K562 (cell line): ENCODE data around the gene AGBL1. TPM values are rescaled to one million over a fixed set of nuclear protein-coding genes. Genes with fewer than 3 reads are reported as not detected.

Experiments
- ATAC-seq: fragments of 200-7000 bp; cut with Tn5 transposase; 3 replicates; pipeline ENCODE4 v1.9.1; 2020; ENCODE audit warnings: moderate library complexity
- BruUV-seq: library from RNA; stranded (reverse); fragments of 400-500 nt; replicated peaks from 2 replicates; lab custom pipeline; 2021; lab: Mats Ljungman, UMichigan
- CTCF ChIA-PET: fragments of 300-600 bp; formaldehyde crosslinking; extraction: SDS; loops from one replicate; lab custom pipeline; 2021; ENCODE audit warnings: low intra/inter-chr PET ratio; lab: Yijun Ruan, JAX
- POLR2A ChIA-PET: fragments of 300-600, 350-650 bp; sonication (Branson Sonifier 250); formaldehyde crosslinking; extraction: SDS; loops from one replicate; lab custom pipeline; 2021; ENCODE audit warnings: antibody characterized with exemption, inconsistent platforms; lab: Yijun Ruan, JAX
- DNase-seq, 4 experiments: peaks; one replicate each; pipeline versions ENCODE4 v3.0.0 to v3.0.0-alpha.2; 2011 to 2018; ENCODE audit warnings: low spot score in 3 of 4, mixed read lengths in 3 of 4; ENCODE audit errors: extremely low read depth in 1 of 4
- FAIRE-seq: peaks from 2 replicates; lab custom pipeline; 2011; peaks lifted over from hg19 to GRCh38; lab: Jason Lieb, UNC
- H2AFZ ChIP-seq: 2 replicates; pipeline ENCODE4 v1.6.0; 2011; ENCODE audit warnings: low read depth, low read length, control low read depth, inconsistent platforms
- H3K27ac ChIP-seq: fragments of 200-600 bp; 3 replicates; pipeline ENCODE4 v1.8.0; 2011; ENCODE audit warnings: low read depth, mild to moderate bottlenecking, control low read depth, inconsistent platforms, low read length, moderate library complexity, mixed read lengths; ENCODE audit errors: extremely low read depth
- H3K27me3 ChIP-seq, 2 experiments: fragments of 300-600 bp in 1 of 2; 2 replicates in 1 of 2; 3 replicates in 1 of 2; pipeline versions ENCODE4 v1.6.0 to v1.8.0; 2011; ENCODE audit warnings: inconsistent platforms in 2 of 2, low read length in 2 of 2, mild to moderate bottlenecking in 1 of 2, mixed read lengths in 1 of 2, moderate library complexity in 1 of 2; ENCODE audit not compliant: control insufficient read depth in 2 of 2, insufficient read depth in 2 of 2
- H3K36me3 ChIP-seq: fragments of 300-600 bp; 3 replicates; pipeline ENCODE4 v1.8.0; 2011; ENCODE audit warnings: mild to moderate bottlenecking, low read length, inconsistent platforms; ENCODE audit not compliant: control insufficient read depth, insufficient read depth
- H3K4me1 ChIP-seq, 2 experiments: fragments of 200-600 bp in 1 of 2; replicated peaks in 1 of 2; 2 replicates in 1 of 2; 3 replicates in 1 of 2; pipeline versions ENCODE4 v1.5.1 to v1.8.0; 2011; ENCODE audit warnings: inconsistent platforms in 2 of 2, low read length in 2 of 2, mild to moderate bottlenecking in 1 of 2, mixed read lengths in 1 of 2, moderate library complexity in 1 of 2; ENCODE audit not compliant: control insufficient read depth in 2 of 2, insufficient read depth in 2 of 2
- H3K4me2 ChIP-seq: 2 replicates; pipeline ENCODE4 v1.6.1; 2011; ENCODE audit warnings: low read length, control low read depth, inconsistent platforms, mixed read lengths; ENCODE audit not compliant: insufficient read depth
- H3K4me3 ChIP-seq: fragments of 200-600 bp; sonication (generic), shearing (Covaris generic); 2 replicates; pipeline ENCODE4 v1.5.1; 2016; ENCODE audit warnings: control low read depth, inconsistent platforms
- H3K79me2 ChIP-seq: fragments of 200-600 bp; 3 replicates; pipeline ENCODE4 v1.8.0; 2011; ENCODE audit warnings: low read length, inconsistent platforms; ENCODE audit not compliant: control insufficient read depth, insufficient read depth
- H3K9ac ChIP-seq, 2 experiments: 2 replicates each; pipeline versions ENCODE4 v1.6.0 to v1.6.1; 2011; ENCODE audit warnings: low read depth in 2 of 2, low read length in 2 of 2, control low read depth in 1 of 2, inconsistent platforms in 1 of 2, mild to moderate bottlenecking in 1 of 2, mixed read lengths in 1 of 2; ENCODE audit not compliant: insufficient read depth in 1 of 2
- H3K9me1 ChIP-seq: one replicate; pipeline ENCODE4 v1.6.0; 2011; ENCODE audit warnings: inconsistent platforms, mild to moderate bottlenecking, low read length, moderate library complexity; ENCODE audit not compliant: control insufficient read depth, insufficient read depth
- H3K9me3 ChIP-seq: replicated peaks from 2 replicates; pipeline ENCODE4 v1.5.1; 2011; ENCODE audit warnings: low read depth, low read length, inconsistent platforms; ENCODE audit not compliant: control insufficient read depth, insufficient read depth
- H4K20me1 ChIP-seq: replicated peaks from 2 replicates; pipeline ENCODE4 v1.6.1; 2011; ENCODE audit warnings: low read length, inconsistent platforms, mixed read lengths; ENCODE audit not compliant: control insufficient read depth, insufficient read depth
- ADNP ChIP-seq: fragments of 200-800 bp; sonication (Bioruptor generic); IDR thresholded peaks from 2 replicates; pipeline ENCODE4 v1.6.1; 2016; ENCODE audit warnings: missing genetic modification characterization, missing compliant biosample characterization
- DIDO1 ChIP-seq: fragments of 450-650 bp; IDR thresholded peaks from 2 replicates; pipeline ENCODE4 v1.6.1; 2016; ENCODE audit warnings: low read depth, missing biosample characterization, missing genetic modification characterization
- GTF2F1 ChIP-seq: IDR thresholded peaks from 2 replicates; pipeline ENCODE4 v1.6.1; 2011; ENCODE audit warnings: low read depth, low read length, improper control_type of control experiment
- HDAC1 ChIP-seq, 2 experiments: fragments of 450-650 bp; IDR thresholded peaks; 2 replicates each; pipeline ENCODE4 v1.6.1; 2016 to 2017; ENCODE audit warnings: inconsistent platforms in 1 of 2, mild to moderate bottlenecking in 1 of 2, moderate library complexity in 1 of 2
- HMG20A ChIP-seq: fragments of 450-650 bp; formaldehyde crosslinking; conservative IDR thresholded peaks from 2 replicates; pipeline ENCODE4 v1.4.0; 2020; ENCODE audit warnings: mild to moderate bottlenecking, mixed read lengths
- KDM2B ChIP-seq: fragments of 250-450 bp; sonication (Bioruptor Pico); IDR thresholded peaks from 2 replicates; pipeline ENCODE4 v1.8.0; 2021; ENCODE audit warnings: mild to moderate bottlenecking, moderate library complexity
- MXI1 ChIP-seq: IDR thresholded peaks from 2 replicates; pipeline ENCODE4 v1.6.1; 2011; ENCODE audit warnings: low read depth, mild to moderate bottlenecking, improper control_type of control experiment, low read length
- MYBL2 ChIP-seq, 2 experiments: fragments of 450-650 bp in 1 of 2; sonication (generic) in 1 of 2; formaldehyde crosslinking in 1 of 2; IDR thresholded peaks; 2 replicates each; pipeline versions ENCODE4 v1.6.1 to v1.8.1; 2017 to 2022; ENCODE audit warnings: borderline replicate concordance in 1 of 2, inconsistent platforms in 1 of 2, low read depth in 1 of 2, mild to moderate bottlenecking in 1 of 2, missing genetic modification reagents in 1 of 2, moderate library complexity in 1 of 2
- ZNF12 ChIP-seq: sonication (generic); formaldehyde crosslinking; IDR thresholded peaks from 2 replicates; pipeline ENCODE4 v1.4.0; 2020; ENCODE audit warnings: mild to moderate bottlenecking, missing genetic modification reagents
- ZNF444 ChIP-seq: fragments of 250-450 bp; sonication (Bioruptor Pico); IDR thresholded peaks from 2 replicates; pipeline ENCODE4 v1.4.0; 2020; ENCODE audit warnings: mild to moderate bottlenecking, moderate library complexity
- WGBS: fragments of 100-300 bp; shearing (Covaris generic); methylation state at CpG from one replicate; pipeline ENCODE4 v1.1.6; 2016; ENCODE audit warnings: low coverage, mixed read lengths; ENCODE audit not compliant: insufficient coverage; ENCODE audit errors: missing lambda C conversion rate; 5-methylcytosine and 5-hydroxymethylcytosine counted together
- in situ Hi-C: fragments of 300-500 bp; cut with MboI; formaldehyde crosslinking; loops from 4 replicates; pipeline ENCODE4 v1.15.0; 2018; ENCODE audit warnings: inconsistent platforms, mixed read lengths
- intact Hi-C: fragments of 100-400 bp; cut with micrococcal nuclease; formaldehyde crosslinking; loops from 2 replicates; pipeline ENCODE4 v1.14.2; 2022
- polyA plus RNA-seq, 8 experiments: library from polyadenylated mRNA; depleted of rRNA in 4 of 8; stranded (reverse) in 5 of 8; unstranded in 3 of 8; fragments of >200 nt; fragmentation: Nextera tagmentation in 2 of 8; fragmentation: Illumina TruSeq in 1 of 8; extraction: Ambion mirVana in 2 of 8; extraction: Trizol in 1 of 8; gene quantifications; 2 replicates each; pipeline versions ENCODE4 v1.2.1 to v1.2.3, GENCODE V29; 2011 to 2014; ENCODE audit warnings: inconsistent platforms in 1 of 8, missing spikeins in 1 of 8
- total RNA-seq, 7 experiments: library from RNA; depleted of rRNA in 6 of 7; stranded (reverse); fragments of >200 nt in 6 of 7; fragmentation: Illumina TruSeq in 2 of 7; extraction: Trizol in 2 of 7; gene quantifications; 2 replicates each; pipeline versions ENCODE4 v1.2.1 to v1.2.3, GENCODE V29; 2011 to 2021; ENCODE audit warnings: low replicate concordance in 1 of 7
- TF ChIP-seq, protein P1 (sequence below): fragments of 450-650 bp; IDR thresholded peaks from 2 replicates; pipeline ENCODE4 v1.6.1; 2017; ENCODE audit warnings: mild to moderate bottlenecking, moderate library complexity
- TF ChIP-seq, protein P2 (sequence below): sonication (generic); formaldehyde crosslinking; IDR thresholded peaks from 2 replicates; pipeline ENCODE4 v1.8.0; 2023; ENCODE audit warnings: mild to moderate bottlenecking, missing genetic modification reagents
- TF ChIP-seq, protein P3 (sequence below): sonication (generic); formaldehyde crosslinking; IDR thresholded peaks from 2 replicates; pipeline ENCODE4 v1.5.0; 2020; ENCODE audit warnings: missing genetic modification reagents
- TF ChIP-seq, protein P4 (sequence below): fragments of 450-650 bp; formaldehyde crosslinking; IDR thresholded peaks from 2 replicates; pipeline ENCODE4 v1.4.0; 2020; ENCODE audit warnings: mild to moderate bottlenecking, moderate library complexity

AGBL1 gene
- total and polyA plus RNA-seq, 9 of the 15 experiments (the other 6 are each of a cell fraction or from before 2014, with no cell fraction given): not detected

DNA sequence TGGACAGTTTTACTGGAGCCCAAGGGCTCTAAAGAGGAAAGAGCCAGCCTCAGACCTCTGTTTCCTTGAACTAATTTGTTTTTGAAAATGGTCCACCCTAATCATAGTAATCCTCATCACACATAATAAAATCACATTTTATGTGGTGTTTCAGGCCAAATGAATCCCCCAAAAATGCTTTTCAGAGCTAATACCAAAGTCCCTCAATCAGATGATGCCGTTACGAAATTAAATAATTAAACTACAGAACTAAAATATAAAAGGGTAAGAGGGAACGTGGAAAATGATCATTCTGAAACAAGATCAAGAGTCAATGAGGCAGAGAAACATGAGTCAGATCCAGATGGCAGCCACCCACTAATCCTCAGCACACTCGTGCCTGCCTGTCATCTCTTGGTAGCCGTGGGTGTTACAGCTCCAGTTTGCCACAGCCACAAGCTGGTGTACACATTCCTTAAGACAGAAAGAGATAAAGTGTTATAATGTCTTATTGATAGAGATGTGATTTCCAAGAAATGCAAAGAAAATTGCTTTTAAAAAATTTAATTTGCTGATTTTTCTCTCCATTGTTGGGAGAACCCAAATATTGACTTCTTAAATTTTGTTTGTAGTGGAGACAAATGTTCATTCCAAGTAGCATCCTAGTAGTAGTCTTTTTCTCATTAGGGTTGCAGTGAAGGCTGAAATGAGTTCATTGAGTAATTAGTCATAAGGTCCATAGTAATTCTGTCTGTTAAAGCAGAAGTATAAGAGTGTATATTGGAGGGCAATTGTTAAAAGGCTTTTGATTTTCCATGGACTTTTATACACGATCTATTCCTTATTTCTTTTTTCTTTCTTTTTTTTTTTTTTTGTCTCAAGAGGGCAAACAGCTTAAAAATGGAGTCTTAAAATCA lies 104.2 kb downstream of the AGBL1 start:
- no peak overlapping the region for H2AFZ ChIP-seq
- no peak overlapping the region for H3K4me3 ChIP-seq
- intact Hi-C loops (no loop called here), in situ Hi-C loops (no loop called here)
- ATAC-seq: no peak
- no peaks in the 10 kb centered on the region for H3K36me3 ChIP-seq
- no peaks in the 10 kb centered on the region for H3K27me3 ChIP-seq
- ChIA-PET CTCF (no interaction called here), POLR2A (no interaction called here)
- H3K27ac ChIP-seq: no peak overlapping the region
- H3K9me1 ChIP-seq: no peaks in the 10 kb centered on the region
- WGBS: under 1% methylated on average over 6 of the region's 6 CpGs
- DNase-seq: no peak
- H3K9ac ChIP-seq: no peak overlapping the region
- no peaks in the 10 kb centered on the region for H3K79me2 ChIP-seq
- no peak overlapping the region for H3K4me2 ChIP-seq
- FAIRE-seq: no peak
- BruUV-seq: no TSS peak
- H4K20me1 ChIP-seq: no peaks in the 10 kb centered on the region
- H3K4me1 ChIP-seq: no peaks in the 10 kb centered on the region
- no peaks in the 10 kb centered on the region for H3K9me3 ChIP-seq
- TF ChIP-seq, protein P1, sequence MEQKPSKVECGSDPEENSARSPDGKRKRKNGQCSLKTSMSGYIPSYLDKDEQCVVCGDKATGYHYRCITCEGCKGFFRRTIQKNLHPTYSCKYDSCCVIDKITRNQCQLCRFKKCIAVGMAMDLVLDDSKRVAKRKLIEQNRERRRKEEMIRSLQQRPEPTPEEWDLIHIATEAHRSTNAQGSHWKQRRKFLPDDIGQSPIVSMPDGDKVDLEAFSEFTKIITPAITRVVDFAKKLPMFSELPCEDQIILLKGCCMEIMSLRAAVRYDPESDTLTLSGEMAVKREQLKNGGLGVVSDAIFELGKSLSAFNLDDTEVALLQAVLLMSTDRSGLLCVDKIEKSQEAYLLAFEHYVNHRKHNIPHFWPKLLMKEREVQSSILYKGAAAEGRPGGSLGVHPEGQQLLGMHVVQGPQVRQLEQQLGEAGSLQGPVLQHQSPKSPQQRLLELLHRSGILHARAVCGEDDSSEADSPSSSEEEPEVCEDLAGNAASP: no peak
- no peak for TF ChIP-seq GTF2F1
- TF ChIP-seq MXI1: no peak
- TF ChIP-seq, protein P2, sequence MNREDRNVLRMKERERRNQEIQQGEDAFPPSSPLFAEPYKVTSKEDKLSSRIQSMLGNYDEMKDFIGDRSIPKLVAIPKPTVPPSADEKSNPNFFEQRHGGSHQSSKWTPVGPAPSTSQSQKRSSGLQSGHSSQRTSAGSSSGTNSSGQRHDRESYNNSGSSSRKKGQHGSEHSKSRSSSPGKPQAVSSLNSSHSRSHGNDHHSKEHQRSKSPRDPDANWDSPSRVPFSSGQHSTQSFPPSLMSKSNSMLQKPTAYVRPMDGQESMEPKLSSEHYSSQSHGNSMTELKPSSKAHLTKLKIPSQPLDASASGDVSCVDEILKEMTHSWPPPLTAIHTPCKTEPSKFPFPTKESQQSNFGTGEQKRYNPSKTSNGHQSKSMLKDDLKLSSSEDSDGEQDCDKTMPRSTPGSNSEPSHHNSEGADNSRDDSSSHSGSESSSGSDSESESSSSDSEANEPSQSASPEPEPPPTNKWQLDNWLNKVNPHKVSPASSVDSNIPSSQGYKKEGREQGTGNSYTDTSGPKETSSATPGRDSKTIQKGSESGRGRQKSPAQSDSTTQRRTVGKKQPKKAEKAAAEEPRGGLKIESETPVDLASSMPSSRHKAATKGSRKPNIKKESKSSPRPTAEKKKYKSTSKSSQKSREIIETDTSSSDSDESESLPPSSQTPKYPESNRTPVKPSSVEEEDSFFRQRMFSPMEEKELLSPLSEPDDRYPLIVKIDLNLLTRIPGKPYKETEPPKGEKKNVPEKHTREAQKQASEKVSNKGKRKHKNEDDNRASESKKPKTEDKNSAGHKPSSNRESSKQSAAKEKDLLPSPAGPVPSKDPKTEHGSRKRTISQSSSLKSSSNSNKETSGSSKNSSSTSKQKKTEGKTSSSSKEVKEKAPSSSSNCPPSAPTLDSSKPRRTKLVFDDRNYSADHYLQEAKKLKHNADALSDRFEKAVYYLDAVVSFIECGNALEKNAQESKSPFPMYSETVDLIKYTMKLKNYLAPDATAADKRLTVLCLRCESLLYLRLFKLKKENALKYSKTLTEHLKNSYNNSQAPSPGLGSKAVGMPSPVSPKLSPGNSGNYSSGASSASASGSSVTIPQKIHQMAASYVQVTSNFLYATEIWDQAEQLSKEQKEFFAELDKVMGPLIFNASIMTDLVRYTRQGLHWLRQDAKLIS: no peak
- TF ChIP-seq ZNF444 (CRISPR knock-in tag): no peak
- no peak for TF ChIP-seq DIDO1 (tag)
- TF ChIP-seq ZNF12 (CRISPR knock-in tag): no peak
- no peak for TF ChIP-seq ADNP (tag)
- TF ChIP-seq MYBL2 (IDR thresholded peaks at IDR 0.05; ENCODE audit: low read depth): no peak
- TF ChIP-seq MYBL2 (CRISPR knock-in tag; IDR thresholded peaks at IDR 0.05; ENCODE audit: borderline replicate concordance): no peak
- TF ChIP-seq, protein P3, sequence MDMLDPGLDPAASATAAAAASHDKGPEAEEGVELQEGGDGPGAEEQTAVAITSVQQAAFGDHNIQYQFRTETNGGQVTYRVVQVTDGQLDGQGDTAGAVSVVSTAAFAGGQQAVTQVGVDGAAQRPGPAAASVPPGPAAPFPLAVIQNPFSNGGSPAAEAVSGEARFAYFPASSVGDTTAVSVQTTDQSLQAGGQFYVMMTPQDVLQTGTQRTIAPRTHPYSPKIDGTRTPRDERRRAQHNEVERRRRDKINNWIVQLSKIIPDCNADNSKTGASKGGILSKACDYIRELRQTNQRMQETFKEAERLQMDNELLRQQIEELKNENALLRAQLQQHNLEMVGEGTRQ (CRISPR knock-in tag): no peak
- no peak for TF ChIP-seq HMG20A (CRISPR knock-in tag)
- TF ChIP-seq HDAC1 (IDR thresholded peaks at IDR 0.05): no peak
- TF ChIP-seq KDM2B (CRISPR knock-in tag): no peak
- TF ChIP-seq, protein P4, sequence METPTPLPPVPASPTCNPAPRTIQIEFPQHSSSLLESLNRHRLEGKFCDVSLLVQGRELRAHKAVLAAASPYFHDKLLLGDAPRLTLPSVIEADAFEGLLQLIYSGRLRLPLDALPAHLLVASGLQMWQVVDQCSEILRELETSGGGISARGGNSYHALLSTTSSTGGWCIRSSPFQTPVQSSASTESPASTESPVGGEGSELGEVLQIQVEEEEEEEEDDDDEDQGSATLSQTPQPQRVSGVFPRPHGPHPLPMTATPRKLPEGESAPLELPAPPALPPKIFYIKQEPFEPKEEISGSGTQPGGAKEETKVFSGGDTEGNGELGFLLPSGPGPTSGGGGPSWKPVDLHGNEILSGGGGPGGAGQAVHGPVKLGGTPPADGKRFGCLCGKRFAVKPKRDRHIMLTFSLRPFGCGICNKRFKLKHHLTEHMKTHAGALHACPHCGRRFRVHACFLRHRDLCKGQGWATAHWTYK (CRISPR knock-in tag): no peak
